GM19099 (cell line): Measurements from ENCODE around the gene BAX.

Experiments
- POLR2A ChIP-seq: IDR thresholded peaks from 3 replicates; pipeline ENCODE4 v1.6.1; 2011; ENCODE audit warnings: low read depth; ENCODE audit not compliant: insufficient read length; ENCODE audit errors: extremely low read depth

Gene BAX

DNA sequence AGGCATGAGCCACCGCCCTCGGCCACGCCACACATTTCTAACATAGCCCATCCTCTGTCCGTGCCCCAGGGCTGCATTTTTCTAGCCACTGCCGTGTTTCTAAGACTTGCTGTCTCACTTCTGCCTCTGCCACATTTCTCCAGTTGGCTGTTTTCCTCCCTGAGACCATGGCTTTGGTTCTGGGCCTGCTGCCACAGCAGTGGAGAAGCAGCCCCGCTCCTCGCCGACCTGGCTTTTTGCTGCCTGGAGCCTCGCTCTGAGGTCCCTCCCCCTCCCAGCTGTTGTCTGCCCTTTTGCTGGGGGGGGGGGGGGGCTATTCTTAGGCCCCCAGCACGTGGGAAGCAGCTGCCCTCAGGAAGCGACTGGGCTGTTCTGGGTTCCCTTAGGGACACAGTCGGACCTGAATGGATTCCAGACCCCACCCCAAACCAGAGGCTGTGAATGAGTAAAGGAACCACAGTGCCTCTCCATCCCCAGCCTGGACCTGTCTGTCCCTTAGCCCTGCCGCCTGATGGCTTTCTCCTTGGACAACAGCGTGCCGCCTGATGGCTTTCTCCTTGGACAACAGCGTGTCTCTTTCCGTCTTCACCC, 35.1 kb downstream of the BAX start:
- no peak for TF ChIP-seq POLR2A

DNA sequence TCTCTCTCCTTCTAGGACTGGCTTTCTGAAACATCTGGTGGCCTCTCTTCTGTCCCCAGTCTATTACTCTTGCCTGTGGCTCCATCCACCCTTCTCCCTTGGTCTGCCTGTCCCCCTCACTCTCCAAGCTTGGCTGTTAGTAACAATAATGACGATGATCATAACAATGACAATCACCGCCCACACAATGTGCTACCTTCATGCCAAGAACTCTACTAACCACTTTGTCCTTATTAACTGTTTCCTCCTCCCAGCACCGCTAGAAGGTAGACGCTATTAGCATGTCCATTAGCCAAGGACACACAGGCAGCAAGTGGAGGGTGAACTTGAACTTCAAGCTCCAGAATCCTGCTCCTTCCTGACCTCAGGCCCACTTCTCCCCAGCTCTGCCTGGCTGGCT, 35.7 kb downstream of the BAX start:
- TF ChIP-seq POLR2A = no peak

DNA sequence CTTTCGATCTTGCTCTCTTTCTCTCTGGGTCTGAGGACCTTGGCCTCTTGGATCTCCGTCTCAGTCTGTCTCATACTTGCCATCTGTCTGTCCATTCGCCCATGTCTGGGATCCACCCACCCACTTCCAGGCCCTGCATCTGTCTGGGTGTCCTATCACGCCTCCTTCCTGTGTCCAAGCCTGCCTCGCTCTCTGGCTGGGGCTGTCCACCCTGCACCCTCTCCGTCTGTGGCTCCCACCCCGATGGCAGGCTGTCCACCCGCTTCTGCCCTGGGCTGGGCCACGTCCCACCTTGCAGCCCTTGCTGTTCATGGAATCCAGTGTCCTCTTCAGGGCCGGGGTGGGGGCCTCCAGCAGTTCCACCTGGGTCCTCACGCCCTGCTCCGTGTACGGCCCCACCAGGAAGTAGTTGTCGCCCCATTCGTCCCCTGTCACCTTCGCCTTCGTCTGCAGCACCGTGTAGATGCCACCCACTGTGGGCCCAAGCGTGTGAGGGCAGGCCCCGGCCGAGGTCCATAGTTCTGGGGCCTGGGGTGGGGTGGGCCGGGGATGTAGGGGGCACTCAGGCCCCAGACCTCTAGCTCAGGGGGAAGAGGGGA, 36.4 kb downstream of the BAX start:
- TF ChIP-seq POLR2A = no peak

DNA sequence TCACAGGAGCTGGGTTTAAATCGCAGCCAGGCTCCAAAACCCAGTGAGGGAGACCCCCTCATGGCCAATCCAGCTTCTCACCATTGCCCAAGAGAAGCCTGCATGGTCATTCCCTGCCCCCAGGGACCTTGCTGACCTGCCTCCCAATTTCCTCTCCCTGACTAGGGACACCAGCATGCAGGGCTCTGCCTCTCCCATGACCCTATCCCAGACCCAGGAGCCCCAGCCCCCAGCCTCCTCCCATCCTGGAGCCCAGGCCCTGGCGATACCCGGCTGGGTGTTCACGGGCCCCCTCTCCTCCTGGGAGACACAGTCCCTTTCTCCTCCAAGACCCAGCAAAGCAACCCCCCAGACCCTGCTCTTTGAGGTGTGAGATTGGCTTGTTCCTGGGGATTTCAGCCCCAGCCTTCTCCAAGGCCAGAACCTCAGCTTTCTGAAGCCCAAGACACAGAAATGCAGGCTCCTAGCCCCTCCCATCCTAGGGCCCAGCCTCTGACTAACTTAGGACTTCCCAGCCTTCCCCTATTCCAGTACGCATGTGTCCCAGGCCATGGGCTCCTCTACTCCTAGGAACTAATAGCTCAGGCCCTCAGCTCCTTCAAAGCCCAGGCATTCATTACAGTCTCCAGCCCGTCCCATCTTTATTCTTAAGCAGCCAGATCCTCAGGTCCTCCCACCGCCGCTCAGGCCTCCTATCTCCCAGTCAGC, 37.4 kb downstream of the BAX start:
- no peak for TF ChIP-seq POLR2A

DNA sequence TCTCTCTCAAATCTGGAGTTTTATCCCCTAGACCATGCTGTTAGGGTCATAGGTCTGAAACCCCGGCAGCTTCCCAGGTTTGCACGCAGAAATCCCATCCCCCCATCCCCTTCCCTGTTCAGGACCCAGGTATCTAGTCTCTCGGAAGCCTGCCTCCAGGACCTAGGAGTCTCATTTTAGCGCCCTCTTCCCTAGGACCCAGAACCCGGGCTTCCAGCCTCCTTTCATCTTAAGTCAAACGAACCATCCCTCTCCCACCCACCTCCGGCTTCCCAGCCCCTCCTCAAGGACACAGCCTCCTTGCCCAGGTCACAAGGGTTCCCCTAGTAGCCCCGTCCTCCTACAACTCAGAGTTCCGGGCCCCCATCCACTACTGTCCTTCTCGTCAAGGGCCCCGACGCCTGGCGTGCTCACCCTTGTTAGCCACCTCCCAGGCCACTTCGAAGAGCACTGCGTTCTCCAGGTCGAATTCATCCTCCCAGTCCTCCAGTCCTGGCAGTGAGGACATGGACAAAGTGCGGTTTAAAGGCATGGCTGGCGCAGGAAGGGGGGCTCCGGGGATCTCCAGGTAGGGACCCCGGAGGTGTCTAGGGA, 38.0 kb downstream of the BAX start:
- no peak for TF ChIP-seq POLR2A

DNA sequence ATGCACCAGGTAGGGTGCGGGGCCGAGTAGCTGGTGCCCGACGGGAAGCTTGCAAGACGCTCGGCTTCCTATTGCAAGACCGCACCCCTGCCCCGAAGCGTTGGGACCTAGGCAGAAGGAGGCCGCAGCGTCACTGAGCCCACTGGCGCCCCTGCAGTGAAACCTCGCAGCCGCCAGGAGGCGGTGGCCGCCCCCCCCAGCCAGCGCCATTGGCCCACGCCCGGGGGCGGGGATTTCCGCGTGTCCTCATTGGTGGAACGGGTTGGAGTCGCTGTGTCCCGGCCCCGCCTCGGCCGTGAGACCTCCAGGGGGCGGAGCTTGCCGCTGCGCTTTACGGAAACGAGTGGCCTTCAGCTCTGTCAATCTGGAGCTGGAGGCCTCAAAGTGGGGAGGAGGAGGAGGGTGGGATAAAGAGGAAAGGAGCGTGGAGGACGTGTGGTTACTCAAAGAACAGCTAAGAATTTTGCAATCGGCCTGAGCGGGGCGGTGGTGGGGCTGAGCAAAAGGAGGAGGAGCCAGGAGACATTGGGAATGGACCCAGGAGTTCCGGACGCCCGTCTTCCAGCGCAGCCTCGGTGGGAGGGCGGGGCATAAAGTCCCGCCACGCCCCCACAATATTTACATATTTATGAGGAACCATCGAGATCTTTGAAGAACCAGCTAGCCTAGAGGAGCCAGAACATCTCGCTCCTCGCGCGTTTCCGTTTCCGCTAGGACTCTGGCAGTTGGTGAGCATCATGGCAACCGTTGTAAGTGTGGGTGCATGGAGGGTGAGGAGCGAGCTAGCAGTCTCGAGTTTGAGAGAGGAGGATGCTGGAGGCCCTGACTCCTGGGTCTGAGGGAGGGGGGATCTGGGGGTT, 38.7 kb downstream of the BAX start, which contains the start of the genes GYS1 and RUVBL2:
GYS1 (minus strand) TSS at position 135 of the 860 bp plus-strand sequence. CDS start 197 bp downstream, outside the sequence.
RUVBL2 (plus strand) TSS at position 713 of the 860 bp plus-strand sequence; CDS start at position 738, 25 bp downstream.
- peak; percentile 90 for TF ChIP-seq POLR2A

DNA sequence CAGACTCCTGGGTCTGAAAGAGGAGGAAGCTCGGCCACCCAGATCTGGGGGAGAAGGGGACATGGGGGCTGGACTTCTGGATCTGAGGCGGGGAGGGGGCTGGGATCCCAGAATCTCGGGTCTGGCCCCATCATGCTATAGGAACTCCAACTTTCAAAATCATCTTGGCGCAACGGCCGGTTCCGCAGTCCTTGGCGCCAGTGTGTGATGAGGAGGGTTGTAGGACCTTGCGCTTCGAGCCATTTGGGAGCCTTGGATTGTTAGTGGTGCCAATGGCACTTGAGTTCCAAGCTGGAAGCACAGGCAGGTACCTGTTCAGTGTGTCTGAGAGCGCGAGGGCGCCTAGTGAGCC, 39.3 kb downstream of the BAX start:
- no peak for TF ChIP-seq POLR2A

DNA sequence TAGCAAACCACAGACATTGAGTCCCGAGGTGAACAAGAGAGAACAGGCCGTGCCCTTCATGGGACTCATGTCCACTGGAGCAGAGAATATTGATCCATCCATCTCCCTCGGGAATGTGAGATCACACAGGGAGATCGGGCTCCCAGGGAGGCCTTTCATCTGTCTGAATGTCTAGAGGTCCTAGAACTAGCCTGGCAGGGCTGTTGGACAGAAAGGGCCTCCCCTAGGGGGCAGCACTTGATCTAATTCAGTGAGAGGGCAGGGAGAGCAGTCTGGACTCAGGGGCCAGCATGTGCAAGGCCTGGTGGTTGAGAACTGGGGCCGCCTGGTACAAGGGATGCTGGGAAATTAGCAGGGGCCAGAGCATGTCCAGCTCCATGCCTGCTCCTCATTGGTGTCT, 43.3 kb downstream of the BAX start:
- TF ChIP-seq POLR2A = no peak

DNA sequence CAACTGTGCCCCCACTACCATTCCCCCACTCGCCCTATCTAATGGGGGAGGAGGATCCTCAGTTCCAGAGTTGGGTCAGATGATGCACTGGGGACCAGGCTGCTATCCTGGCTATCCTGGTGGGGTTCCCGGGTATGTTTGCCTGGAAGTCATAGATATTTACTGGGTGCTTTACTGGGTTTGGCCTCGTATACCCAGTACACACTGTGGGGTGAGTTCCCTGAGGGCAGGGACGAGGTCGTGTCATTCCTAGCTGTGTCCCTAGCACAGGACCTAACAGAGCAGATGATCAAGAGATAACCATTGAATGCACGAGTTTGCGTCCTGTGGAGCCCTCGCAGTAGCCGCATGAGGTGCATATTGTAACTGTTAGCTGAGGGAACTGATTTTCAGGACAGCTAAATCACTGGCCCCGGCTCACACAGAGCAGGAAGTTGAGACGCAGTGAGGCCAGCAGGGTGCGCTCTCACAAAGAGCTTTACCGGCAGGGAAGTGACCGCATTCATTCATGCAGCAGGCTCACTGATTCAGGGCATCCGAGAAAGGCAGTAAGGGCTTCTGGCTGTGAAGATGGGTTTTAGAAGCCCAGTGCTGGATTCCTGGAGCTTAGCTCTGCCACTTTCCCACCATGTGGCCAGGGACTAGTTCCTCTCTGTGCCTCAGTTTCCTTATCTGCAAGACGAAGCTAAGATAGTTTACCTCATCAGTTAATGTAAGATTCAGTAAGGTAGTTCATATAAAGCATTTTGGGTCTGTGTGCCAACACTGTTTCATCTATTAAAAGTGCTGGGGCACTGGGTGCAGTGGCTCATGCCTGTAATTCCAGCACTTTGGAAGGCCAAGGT, 45.0 kb downstream of the BAX start:
- TF ChIP-seq POLR2A = no peak

DNA sequence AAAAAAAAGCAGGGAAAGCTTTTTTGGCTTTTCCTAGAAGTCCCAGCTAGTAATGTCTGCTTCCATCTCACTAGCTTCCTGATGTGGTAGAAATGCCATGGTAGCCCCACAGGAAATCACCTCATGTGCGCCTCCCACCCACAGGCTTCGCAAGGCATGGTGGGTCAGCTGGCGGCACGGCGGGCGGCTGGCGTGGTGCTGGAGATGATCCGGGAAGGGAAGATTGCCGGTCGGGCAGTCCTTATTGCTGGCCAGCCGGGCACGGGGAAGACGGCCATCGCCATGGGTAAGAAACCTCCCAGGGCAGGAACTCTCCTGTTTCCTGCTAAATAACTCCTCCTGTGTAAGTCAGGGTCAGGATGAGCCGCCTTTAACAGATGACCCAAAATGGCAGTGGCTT, 49.5 kb downstream of the BAX start:
- no peak for TF ChIP-seq POLR2A

DNA sequence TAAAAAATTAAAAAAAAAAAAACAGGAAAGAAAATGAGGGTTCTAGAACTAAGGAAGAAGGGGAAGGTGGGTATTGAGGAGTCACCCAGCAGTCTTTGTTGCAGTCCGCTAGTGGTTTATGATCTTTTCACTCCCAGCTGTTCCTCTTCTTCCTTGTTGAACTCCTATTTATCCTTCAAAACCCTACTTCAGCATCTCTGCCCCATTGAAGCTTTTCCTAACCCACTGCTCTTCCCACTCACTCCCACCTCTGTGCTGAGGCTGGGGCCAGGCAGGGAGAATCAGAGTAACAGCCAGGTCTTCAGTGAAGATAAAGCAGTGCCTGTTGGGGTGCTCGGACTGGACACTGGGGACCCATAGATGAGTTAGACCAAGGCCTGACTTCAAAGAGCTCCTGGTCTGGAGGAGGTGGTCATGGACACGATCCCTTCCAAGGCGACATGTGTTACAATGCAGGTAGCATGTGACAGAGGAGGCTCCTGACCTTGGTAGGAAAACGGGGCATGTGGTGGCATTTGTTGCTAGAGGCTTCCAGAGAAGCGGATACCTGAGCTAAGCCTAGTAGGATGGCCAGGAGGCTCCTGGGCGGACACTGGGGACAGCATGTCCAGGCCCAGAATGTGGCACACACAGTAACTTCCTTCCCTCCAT, 50.4 kb downstream of the BAX start:
- TF ChIP-seq POLR2A = no peak

DNA sequence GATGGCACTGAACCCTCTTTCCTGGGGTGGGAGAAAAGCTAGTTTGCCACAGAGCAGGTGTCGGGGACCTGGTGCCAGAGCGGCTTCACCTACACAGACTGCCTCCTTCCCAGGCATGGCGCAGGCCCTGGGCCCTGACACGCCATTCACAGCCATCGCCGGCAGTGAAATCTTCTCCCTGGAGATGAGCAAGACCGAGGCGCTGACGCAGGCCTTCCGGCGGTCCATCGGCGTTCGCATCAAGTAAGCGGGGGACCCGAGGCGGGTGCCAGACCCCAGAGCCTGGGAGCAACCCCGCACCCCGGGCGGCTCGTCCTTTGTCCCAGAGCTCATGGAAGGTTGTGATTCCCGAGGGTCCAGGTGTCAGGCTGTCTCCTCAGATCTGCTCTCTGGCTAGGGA, 52.2 kb downstream of the BAX start:
- TF ChIP-seq POLR2A = no peak

DNA sequence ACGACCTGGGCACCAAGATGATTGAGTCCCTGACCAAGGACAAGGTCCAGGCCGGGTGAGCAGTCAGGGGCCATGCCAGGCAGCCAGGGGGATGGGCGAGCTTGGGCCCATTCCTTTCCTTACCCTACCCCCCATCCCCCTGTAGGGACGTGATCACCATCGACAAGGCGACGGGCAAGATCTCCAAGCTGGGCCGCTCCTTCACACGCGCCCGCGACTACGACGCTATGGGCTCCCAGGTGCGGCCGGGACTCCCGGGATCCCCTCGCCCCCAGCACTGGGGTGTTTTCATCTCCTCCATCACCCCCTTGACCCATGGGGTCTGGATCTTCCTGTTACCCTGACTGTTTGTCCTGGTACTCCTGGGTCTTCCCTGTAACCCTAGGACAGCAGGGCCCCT, 55.2 kb downstream of the BAX start:
- TF ChIP-seq POLR2A = no peak

DNA sequence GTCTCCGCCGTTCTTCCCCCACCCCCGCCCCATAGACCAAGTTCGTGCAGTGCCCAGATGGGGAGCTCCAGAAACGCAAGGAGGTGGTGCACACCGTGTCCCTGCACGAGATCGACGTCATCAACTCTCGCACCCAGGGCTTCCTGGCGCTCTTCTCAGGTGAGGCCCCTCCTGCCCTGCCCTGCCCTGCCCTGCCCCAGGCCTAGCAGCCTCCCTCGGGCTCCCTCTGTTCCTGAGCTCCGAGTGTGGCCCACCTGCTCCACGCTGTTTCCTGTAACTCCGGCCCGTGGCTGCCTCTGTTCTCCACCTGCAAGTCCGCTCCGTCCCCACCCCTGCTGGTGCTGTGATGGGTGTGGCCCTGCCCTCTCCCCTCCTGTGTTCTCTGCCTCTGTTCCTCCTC, 55.8 kb downstream of the BAX start:
- no peak for TF ChIP-seq POLR2A
